BLaER1 treated with 17β-estradiol and CSF1 and Interleukin-3, amounts not matched to agents 10 nM and 100 nM (cell line): ENCODE data around the gene KCTD19.
A peak's percentile ranks its signal among the peaks of the same experiment; 100 is the strongest.

Experiments used
- H3K27ac ChIP-seq, 11 experiments: shearing (Covaris generic); formaldehyde crosslinking; 2 replicates each; pipeline ENCODE4 v1.8.1; 2022
- H3K27me3 ChIP-seq, 11 experiments: shearing (Covaris generic); formaldehyde crosslinking; 2 replicates each; pipeline ENCODE4 v1.8.1; 2022
- H3K36me3 ChIP-seq, 11 experiments: shearing (Covaris generic); formaldehyde crosslinking; 2 replicates each; pipeline ENCODE4 v1.8.1; 2022
- H3K4me1 ChIP-seq, 10 experiments: shearing (Covaris generic); formaldehyde crosslinking; 2 replicates each; pipeline ENCODE4 v1.8.1; 2022
- H3K4me2 ChIP-seq, 11 experiments: shearing (Covaris generic); formaldehyde crosslinking; 2 replicates each; pipeline ENCODE4 v1.8.1; 2022
- H3K4me3 ChIP-seq, 10 experiments: shearing (Covaris generic); formaldehyde crosslinking; 2 replicates each; pipeline ENCODE4 v1.8.1; 2022
- H3K9ac ChIP-seq, 11 experiments: shearing (Covaris generic); formaldehyde crosslinking; 2 replicates each; pipeline ENCODE4 v1.8.1; 2022
- H3K9me3 ChIP-seq, 11 experiments: shearing (Covaris generic); formaldehyde crosslinking; replicated peaks in 1 of 11; 2 replicates each; pipeline ENCODE4 v1.8.1; 2022
- H4K20me1 ChIP-seq, 11 experiments: shearing (Covaris generic); formaldehyde crosslinking; 2 replicates each; pipeline ENCODE4 v1.8.1; 2022
- Cebpa-rat ChIP-seq, 11 experiments: shearing (Covaris generic); IDR thresholded peaks; 2 replicates each; pipeline ENCODE4 v1.8.1; 2022

The KCTD19 gene

DNA sequence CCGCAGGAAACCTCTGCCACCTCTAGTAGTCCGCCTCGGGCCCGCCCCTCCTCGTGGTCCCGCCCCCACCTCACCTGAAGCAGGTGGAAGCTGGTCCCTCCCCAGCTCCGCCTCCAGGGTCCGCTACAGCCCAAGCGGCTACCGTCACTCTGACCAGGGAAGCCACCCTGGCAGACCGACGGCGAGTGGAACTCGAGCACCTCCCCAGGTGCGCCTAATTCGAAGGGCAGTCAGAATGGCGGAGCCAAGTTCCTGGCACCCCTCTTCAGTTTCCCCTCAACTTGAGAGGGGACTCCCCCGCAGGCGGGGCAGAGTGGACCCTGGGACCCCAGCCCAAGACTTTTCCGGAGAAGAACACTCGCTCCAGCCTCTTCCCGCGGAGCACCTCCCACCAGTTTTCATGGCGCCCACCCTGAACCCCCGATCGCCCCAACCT lies 79.8 kb downstream of the KCTD19 start:
- Histone ChIP-seq H4K20me1 (peaks cover 0 to 51% (median 18%) of the 10 kb centered on the region in 11 experiments; a peak in 15 of 22 replicates), H3K4me3 (peak overlapping the region; percentile 73 to 89 (median 84)), H3K9ac (peak overlapping the region; percentile 66 to 86 (median 79)), H3K4me1 (peaks cover 59 to 86% (median 80%) of the 10 kb centered on the region in 10 experiments), H3K27me3 (peaks cover 23 to 32% (median 29%) of the 10 kb centered on the region in 11 experiments), H3K4me2 (peak overlapping the region; percentile 92 to 100 (median 98)), H3K27ac (peak overlapping the region; percentile 11 to 92 (median 86); a peak in 20 of 22 replicates), H3K9me3 (no peaks in the 10 kb centered on the region), H3K36me3 (0 out of 22 replicates have a peak, but pooled peaks cover 0 to 5% (median 0%) of the 10 kb centered on the region in 11 experiments)
- no peak for TF ChIP-seq Cebpa-rat (IDR thresholded peaks at IDR 0.05)

- Histone ChIP-seq H3K27me3 (peaks cover 23 to 32% (median 29%) of the 10 kb centered on the region in 11 experiments), H3K9ac (peak overlapping the region; percentile 66 to 86 (median 79)), H3K4me3 (peak overlapping the region; percentile 73 to 89 (median 84)), H3K27ac (peak overlapping the region; percentile 11 to 92 (median 86); a peak in 21 of 22 replicates), H3K4me2 (peak overlapping the region; percentile 92 to 100 (median 98)), H3K36me3 (0 out of 22 replicates have a peak, but pooled peaks cover 0 to 9% (median 0%) of the 10 kb centered on the region in 11 experiments), H4K20me1 (peaks cover 0 to 51% (median 18%) of the 10 kb centered on the region in 11 experiments; a peak in 15 of 22 replicates), H3K9me3 (no peaks in the 10 kb centered on the region), H3K4me1 (peaks cover 64 to 92% (median 86%) of the 10 kb centered on the region in 10 experiments)
- no peak for TF ChIP-seq Cebpa-rat (IDR thresholded peaks at IDR 0.05)
Observed at GRCh38 chr16:67246081-67246755, 80.3 kb downstream of the KCTD19 start.

- H3K9me3 ChIP-seq: no peaks in the 10 kb centered on the region
- H3K27ac ChIP-seq: peak overlapping the region; percentile 28 to 92 (median 86); a peak in 21 of 22 replicates
- peak overlapping the region; percentile 66 to 86 (median 79) for H3K9ac ChIP-seq
- H3K27me3 ChIP-seq: peaks cover 23 to 30% (median 27%) of the 10 kb centered on the region in 11 experiments
- H4K20me1 ChIP-seq: peaks cover 0 to 51% (median 18%) of the 10 kb centered on the region in 11 experiments; a peak in 15 of 22 replicates
- H3K4me2 ChIP-seq: peak overlapping the region; percentile 92 to 100 (median 98)
- peaks cover 0 to 9% (median 0%) of the 10 kb centered on the region in 11 experiments; a peak in 1 of 22 replicates for H3K36me3 ChIP-seq
- peaks cover 69 to 94% (median 85%) of the 10 kb centered on the region in 10 experiments for H3K4me1 ChIP-seq
- no peak for TF ChIP-seq Cebpa-rat (IDR thresholded peaks at IDR 0.05)
- H3K4me3 ChIP-seq: peak overlapping the region; percentile 73 to 89 (median 84)
Observed at GRCh38 chr16:67245674-67246080, 80.9 kb downstream of the KCTD19 start.

DNA sequence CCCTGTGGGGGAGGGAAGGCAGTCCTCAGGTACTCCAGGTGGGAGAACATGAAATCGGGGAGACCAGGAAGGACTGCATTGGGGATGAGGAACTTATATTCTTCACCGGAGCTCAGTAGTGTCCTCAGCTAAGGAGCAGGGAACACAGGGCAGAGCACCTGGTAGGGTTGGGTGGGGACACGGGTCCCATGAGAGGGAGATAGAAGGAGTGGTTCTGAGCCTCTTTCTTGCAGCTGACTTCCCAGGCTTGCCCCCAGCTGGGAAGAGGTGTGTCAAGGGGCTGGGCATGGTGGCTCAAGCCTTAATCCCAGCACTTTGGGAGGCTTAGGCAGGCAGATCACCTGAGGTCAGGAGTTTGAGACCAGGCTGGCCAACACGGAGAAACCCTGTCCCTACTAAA lies 81.4 kb downstream of the KCTD19 start:
- H3K4me3 ChIP-seq: peak overlapping the region; percentile 73 to 89 (median 84)
- H3K27me3 ChIP-seq: peaks cover 19 to 25% (median 22%) of the 10 kb centered on the region in 11 experiments
- peak overlapping the region; percentile 92 to 100 (median 98) for H3K4me2 ChIP-seq
- no peaks in the 10 kb centered on the region for H3K9me3 ChIP-seq
- H3K9ac ChIP-seq: peak overlapping the region; percentile 66 to 86 (median 79)
- peaks cover 0 to 9% (median 0%) of the 10 kb centered on the region in 11 experiments; a peak in 3 of 22 replicates for H3K36me3 ChIP-seq
- H3K27ac ChIP-seq: peak overlapping the region; percentile 28 to 92 (median 86); a peak in 21 of 22 replicates
- no peak for TF ChIP-seq Cebpa-rat (IDR thresholded peaks at IDR 0.05)
- peaks cover 0 to 51% (median 18%) of the 10 kb centered on the region in 11 experiments; a peak in 15 of 22 replicates for H4K20me1 ChIP-seq
- peaks cover 74 to 94% (median 86%) of the 10 kb centered on the region in 10 experiments for H3K4me1 ChIP-seq

DNA sequence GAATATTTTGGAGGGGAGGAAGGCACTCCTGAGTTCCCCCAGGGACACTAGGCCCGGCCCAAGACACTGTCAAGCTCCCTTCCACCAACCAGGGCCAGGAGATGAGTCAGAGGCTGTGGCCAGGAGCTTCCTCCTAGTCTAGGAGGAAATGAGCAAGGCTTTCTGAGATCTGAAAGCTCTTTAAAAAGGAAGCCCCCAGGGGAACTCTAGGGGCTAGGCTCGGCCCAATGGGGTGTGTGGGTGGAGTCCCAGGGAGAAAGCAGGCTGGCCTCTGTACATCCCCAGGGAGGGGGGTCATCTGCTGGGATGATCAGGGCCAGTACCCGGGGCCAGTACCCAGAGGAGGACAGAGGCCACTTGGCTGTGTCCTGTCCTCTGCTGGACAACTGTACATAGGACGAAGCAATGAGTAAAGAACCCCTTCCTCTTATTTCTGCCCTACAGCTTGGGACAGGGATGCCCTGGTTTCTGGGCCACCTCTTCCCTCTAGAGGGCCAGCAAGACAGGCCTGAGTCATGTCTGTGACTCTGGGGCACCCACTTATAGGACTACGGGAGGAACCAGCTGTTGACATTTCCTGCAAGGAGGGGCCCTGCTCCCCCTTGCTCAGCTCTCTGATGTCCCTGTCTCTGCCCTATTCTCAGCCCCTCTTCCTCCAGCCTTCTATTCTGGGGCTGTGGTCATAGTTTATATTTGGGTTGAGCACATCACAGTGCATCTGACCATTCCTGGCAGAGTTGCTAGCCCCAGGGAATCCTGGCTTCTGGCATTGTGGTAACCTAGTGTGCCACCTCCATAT lies 82.0 kb downstream of the KCTD19 start:
- H3K9ac ChIP-seq: peak overlapping the region; percentile 66 to 86 (median 79); a peak in 21 of 22 replicates
- H3K4me3 ChIP-seq: peak overlapping the region; percentile 73 to 89 (median 84)
- peak overlapping the region; percentile 69 to 92 (median 86); a peak in 21 of 22 replicates for H3K27ac ChIP-seq
- H3K4me2 ChIP-seq: peak overlapping the region; percentile 92 to 100 (median 98)
- no peak for TF ChIP-seq Cebpa-rat (IDR thresholded peaks at IDR 0.05)
- H3K36me3 ChIP-seq: peaks cover 0 to 12% (median 2%) of the 10 kb centered on the region in 11 experiments; a peak in 15 of 22 replicates
- H3K9me3 ChIP-seq: no peaks in the 10 kb centered on the region
- H3K4me1 ChIP-seq: peaks cover 71 to 94% (median 85%) of the 10 kb centered on the region in 10 experiments
- H3K27me3 ChIP-seq: peaks cover 14 to 19% (median 16%) of the 10 kb centered on the region in 11 experiments
- peaks cover 0 to 51% (median 18%) of the 10 kb centered on the region in 11 experiments; a peak in 15 of 22 replicates for H4K20me1 ChIP-seq

GRCh38 chr16:67243481-67243880 lies 83.1 kb downstream of the KCTD19 start:
- peak overlapping the region; percentile 92 to 100 (median 98) for H3K4me2 ChIP-seq
- no peak for TF ChIP-seq Cebpa-rat (IDR thresholded peaks at IDR 0.05)
- H3K4me1 ChIP-seq: peaks cover 60 to 89% (median 82%) of the 10 kb centered on the region in 10 experiments
- H3K9me3 ChIP-seq: no peaks in the 10 kb centered on the region
- H3K4me3 ChIP-seq: peak overlapping the region; percentile 20 to 89 (median 64); a peak in 17 of 20 replicates
- peaks cover 0 to 62% (median 24%) of the 10 kb centered on the region in 11 experiments; a peak in 16 of 22 replicates for H4K20me1 ChIP-seq
- H3K27ac ChIP-seq: peak overlapping the region; percentile 69 to 92 (median 86); a peak in 21 of 22 replicates
- peaks cover 7 to 23% (median 13%) of the 10 kb centered on the region in 11 experiments for H3K36me3 ChIP-seq
- H3K9ac ChIP-seq: peak overlapping the region; percentile 66 to 86 (median 78); a peak in 21 of 22 replicates
- peaks cover 3 to 8% (median 5%) of the 10 kb centered on the region in 11 experiments; a peak in 17 of 22 replicates for H3K27me3 ChIP-seq

DNA sequence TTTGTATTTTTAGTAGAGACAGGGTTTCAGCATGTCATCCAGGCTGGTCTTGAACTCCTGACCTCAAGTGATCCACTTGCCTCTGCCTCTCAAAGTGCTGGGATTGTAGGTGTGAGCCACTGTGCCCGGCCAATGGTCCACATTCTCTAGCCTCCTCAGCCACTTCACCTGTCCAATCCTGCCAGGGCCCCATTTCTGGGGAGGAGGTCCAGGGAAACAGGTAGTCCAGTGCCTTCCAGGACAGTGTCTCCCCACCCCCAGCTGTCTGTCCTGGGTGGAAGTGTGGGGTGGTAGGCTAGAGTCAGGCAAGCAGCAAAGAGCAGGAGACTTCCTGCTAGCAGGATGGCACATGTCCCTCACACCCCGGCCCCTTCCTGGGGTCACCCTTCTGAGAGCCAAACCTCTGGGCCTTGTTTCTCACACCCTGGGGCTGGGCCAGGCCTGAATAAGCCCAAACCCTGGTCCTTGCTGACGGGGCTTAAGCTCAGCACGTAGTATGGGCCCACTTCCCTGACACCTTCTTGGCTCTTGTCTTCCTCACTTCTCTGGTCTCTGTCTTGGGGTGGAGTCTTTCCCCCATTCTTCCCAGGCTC lies 84.3 kb downstream of the KCTD19 start:
- Histone ChIP-seq H3K9ac (peak overlapping the region in 9 of 11 experiments; percentile 15 to 62 (median 27); a peak in 8 of 22 replicates), H3K27ac (peak overlapping the region; percentile 14 to 92 (median 71); a peak in 21 of 22 replicates), H3K27me3 (no peaks in the 10 kb centered on the region), H3K4me3 (0 out of 20 replicates have a peak overlapping the region, but pooled peaks of 1 of the 10 experiments have one; percentile 18), H4K20me1 (peaks cover 0 to 66% (median 27%) of the 10 kb centered on the region in 11 experiments; a peak in 16 of 22 replicates), H3K4me1 (peaks cover 50 to 88% (median 79%) of the 10 kb centered on the region in 10 experiments), H3K9me3 (no peaks in the 10 kb centered on the region), H3K36me3 (peaks cover 18 to 35% (median 25%) of the 10 kb centered on the region in 11 experiments), H3K4me2 (peak overlapping the region; percentile 69 to 100 (median 97))
- TF ChIP-seq Cebpa-rat (IDR thresholded peaks at IDR 0.05): no peak
